Ishikawa (cell line): ENCODE results near the gene VWA5B1.

Experiments used
- CEBPB ChIP-seq: IDR thresholded peaks from 2 replicates; pipeline ENCODE4 v1.6.1; 2012
- EP300 ChIP-seq: IDR thresholded peaks from 2 replicates; pipeline ENCODE4 v1.6.1; 2012; ENCODE audit warnings: borderline replicate concordance
- NFIC ChIP-seq: IDR thresholded peaks from 2 replicates; pipeline ENCODE4 v1.6.1; 2012
- TEAD4 ChIP-seq: IDR thresholded peaks from 2 replicates; pipeline ENCODE4 v1.6.1; 2012
- YY1 ChIP-seq: IDR thresholded peaks from 2 replicates; pipeline ENCODE4 v1.6.1; 2012; ENCODE audit warnings: low read depth

DNA sequence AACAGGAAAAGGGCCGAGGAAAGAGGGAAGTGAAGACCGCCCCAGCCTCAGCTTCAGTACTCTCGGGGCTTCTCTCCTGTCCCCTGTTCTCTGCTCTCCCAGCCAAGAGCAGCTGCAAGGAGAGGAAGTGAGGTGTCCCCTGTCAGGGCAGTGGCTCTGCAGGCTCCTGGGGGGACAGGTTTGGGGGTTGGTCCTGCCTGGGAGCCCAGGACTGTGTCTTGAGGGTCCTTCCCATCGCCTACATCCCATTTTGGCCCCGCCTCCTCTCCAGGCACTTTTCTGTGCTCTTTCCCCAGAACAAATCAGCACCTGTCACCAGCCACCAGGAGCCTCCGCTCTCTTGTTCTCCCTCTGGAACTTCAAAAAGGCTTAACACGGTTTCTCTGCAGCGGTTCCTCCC, 82.6 kb downstream of the VWA5B1 start:
- TF ChIP-seq TEAD4 (no peak), CEBPB (no peak), YY1 (no peak), EP300 (no peak), NFIC (no peak)
